Measurements from ENCODE around the gene MRI1. TPM values are rescaled to one million over a fixed set of nuclear protein-coding genes. Genes with fewer than 3 reads are reported as not detected.

The MRI1 gene
- total RNA-seq, 2 experiments from 2014 or later: 20.4 to 21.1 TPM

- POLR2A ChIA-PET: interaction anchor here (1.2 to 1.8 kb wide), 2 partner anchors 15 to 42 kb away, joined by 4 to 26 read pairs; a partner anchor contains a TSS
- intact Hi-C loops (cut with DNase I, micrococcal nuclease): no loop called here
- H3K4me3 Mint-ChIP-seq: no peak overlapping the region
These were observed 32.0 kb upstream of the MRI1 start for GRCh38 chr19:13732337-13732736.

GRCh38 chr19:13734751-13735150, 29.6 kb upstream of the MRI1 start:
- Mint-ChIP-seq H3K9me3 (no peaks in the 10 kb centered on the region), H3K27ac (no peak overlapping the region), H3K4me1 (ENCODE audit: low read depth) (peaks cover 14% of the 10 kb centered on the region), H3K27me3 (no peaks in the 10 kb centered on the region), H3K36me3 (ENCODE audit: low read depth) (no peaks in the 10 kb centered on the region), H3K4me3 (no peak overlapping the region)
- TF ChIP-seq, protein P1, sequence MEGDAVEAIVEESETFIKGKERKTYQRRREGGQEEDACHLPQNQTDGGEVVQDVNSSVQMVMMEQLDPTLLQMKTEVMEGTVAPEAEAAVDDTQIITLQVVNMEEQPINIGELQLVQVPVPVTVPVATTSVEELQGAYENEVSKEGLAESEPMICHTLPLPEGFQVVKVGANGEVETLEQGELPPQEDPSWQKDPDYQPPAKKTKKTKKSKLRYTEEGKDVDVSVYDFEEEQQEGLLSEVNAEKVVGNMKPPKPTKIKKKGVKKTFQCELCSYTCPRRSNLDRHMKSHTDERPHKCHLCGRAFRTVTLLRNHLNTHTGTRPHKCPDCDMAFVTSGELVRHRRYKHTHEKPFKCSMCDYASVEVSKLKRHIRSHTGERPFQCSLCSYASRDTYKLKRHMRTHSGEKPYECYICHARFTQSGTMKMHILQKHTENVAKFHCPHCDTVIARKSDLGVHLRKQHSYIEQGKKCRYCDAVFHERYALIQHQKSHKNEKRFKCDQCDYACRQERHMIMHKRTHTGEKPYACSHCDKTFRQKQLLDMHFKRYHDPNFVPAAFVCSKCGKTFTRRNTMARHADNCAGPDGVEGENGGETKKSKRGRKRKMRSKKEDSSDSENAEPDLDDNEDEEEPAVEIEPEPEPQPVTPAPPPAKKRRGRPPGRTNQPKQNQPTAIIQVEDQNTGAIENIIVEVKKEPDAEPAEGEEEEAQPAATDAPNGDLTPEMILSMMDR (IDR thresholded peaks at IDR 0.05): no peak
- H3K4me3 ChIP-seq (ENCODE audit: low read length): no peak overlapping the region
- no peak for DNase-seq
- ATAC-seq (ENCODE audit: poor library complexity): no peak
- H3K9me3 ChIP-seq (ENCODE audit: control insufficient read depth in 1 of 2, insufficient read depth in 1 of 2, low read length in 2 of 2): no peaks in the 10 kb centered on the region
- H3K4me1 ChIP-seq (ENCODE audit: insufficient read depth, low read length): peaks cover 20% of the 10 kb centered on the region
- H3K27me3 ChIP-seq (ENCODE audit: control insufficient read depth in 1 of 2, insufficient read depth in 2 of 2, low read length in 2 of 2): no peaks in the 10 kb centered on the region
- ChIA-PET POLR2A (no interaction called here), CTCF (no interaction called here)
- intact Hi-C loops (cut with DNase I, micrococcal nuclease): no loop called here
- no peaks in the 10 kb centered on the region for H3K36me3 ChIP-seq (ENCODE audit: insufficient read depth, low read length)
- H3K27ac ChIP-seq (ENCODE audit: low read depth in 1 of 2, low read length in 2 of 2): no peak overlapping the region

More at GRCh38 chr19:13732337-13732736, 32.0 kb upstream of the MRI1 start:
- H3K27me3 ChIP-seq (ENCODE audit: control insufficient read depth in 1 of 2, insufficient read depth in 2 of 2, low read length in 2 of 2): no peaks in the 10 kb centered on the region
- H3K4me1 ChIP-seq (ENCODE audit: insufficient read depth, low read length): peaks cover 20% of the 10 kb centered on the region
- TF ChIP-seq, protein P1 (IDR thresholded peaks at IDR 0.05): no peak
- H3K4me3 ChIP-seq (ENCODE audit: low read length): no peak overlapping the region
- no peaks in the 10 kb centered on the region for H3K36me3 ChIP-seq (ENCODE audit: insufficient read depth, low read length)
- Mint-ChIP-seq H3K9me3 (no peaks in the 10 kb centered on the region), H3K27me3 (no peaks in the 10 kb centered on the region), H3K27ac (no peak overlapping the region), H3K4me1 (ENCODE audit: low read depth) (peaks cover 14% of the 10 kb centered on the region), H3K36me3 (ENCODE audit: low read depth) (no peaks in the 10 kb centered on the region)
- CTCF ChIA-PET: interaction anchor here (1.0 kb wide), 1 partner anchor 455 kb away, joined by 3 read pairs; no protein-coding TSS in a partner anchor
- H3K27ac ChIP-seq (ENCODE audit: low read depth in 1 of 2, low read length in 2 of 2): no peak overlapping the region
- no peak for ATAC-seq (ENCODE audit: poor library complexity)
- DNase-seq: peak in 1 of 14 experiments; percentile 8
- H3K9me3 ChIP-seq (ENCODE audit: control insufficient read depth in 1 of 2, insufficient read depth in 1 of 2, low read length in 2 of 2): no peaks in the 10 kb centered on the region

- H3K4me3 ChIP-seq (ENCODE audit: low read length): no peak overlapping the region
- no peaks in the 10 kb centered on the region for H3K36me3 ChIP-seq (ENCODE audit: insufficient read depth, low read length)
- TF ChIP-seq, protein P1 (IDR thresholded peaks at IDR 0.05): no peak
- no peak overlapping the region for H3K4me3 Mint-ChIP-seq
- H3K9me3 Mint-ChIP-seq: no peaks in the 10 kb centered on the region
- ATAC-seq (ENCODE audit: poor library complexity) (no peak), DNase-seq (no peak)
- no peaks in the 10 kb centered on the region for H3K9me3 ChIP-seq (ENCODE audit: control insufficient read depth in 1 of 2, insufficient read depth in 1 of 2, low read length in 2 of 2)
- H3K4me1 ChIP-seq (ENCODE audit: insufficient read depth, low read length): no peaks in the 10 kb centered on the region
- H3K27ac Mint-ChIP-seq: no peak overlapping the region
- H3K27ac ChIP-seq (ENCODE audit: low read depth in 1 of 2, low read length in 2 of 2): no peak overlapping the region
- H3K27me3 Mint-ChIP-seq: no peaks in the 10 kb centered on the region
- no peaks in the 10 kb centered on the region for H3K4me1 Mint-ChIP-seq (ENCODE audit: low read depth)
- intact Hi-C loops (cut with DNase I, micrococcal nuclease): no loop called here
- ChIA-PET POLR2A (interaction anchor here (0.6 to 1.6 kb wide), 2 partner anchors 10 to 305 kb away, joined by 3 to 9 read pairs; a partner anchor contains a TSS), CTCF (no interaction called here)
- H3K36me3 Mint-ChIP-seq (ENCODE audit: low read depth): no peaks in the 10 kb centered on the region
- no peaks in the 10 kb centered on the region for H3K27me3 ChIP-seq (ENCODE audit: control insufficient read depth in 1 of 2, insufficient read depth in 2 of 2, low read length in 2 of 2)
These were observed 26.2 kb upstream of the MRI1 start for GRCh38 chr19:13738073-13738472.
